Activated CD8-positive, alpha-beta memory T cell treated with anti-CD3 and anti-CD28 coated beads, Interleukin-2, amount 10 ng/mL, durations not matched to agents 7 days and 5 days (primary cell): Measurements from ENCODE around the gene GPRIN1. TPM values are rescaled to one million over a fixed set of nuclear protein-coding genes. Genes with fewer than 3 reads are reported as not detected.

Experiments
- ATAC-seq: fragments of 150-1000 bp; cut with Tn5 transposase; one replicate; pipeline ENCODE4 v1.10.0; 2021; ENCODE audit warnings: moderate library complexity
- CTCF ChIA-PET: fragments of 350-600 bp; sonication (Branson Sonifier 250); formaldehyde crosslinking; loops from one replicate; lab custom pipeline; 2021; ENCODE audit warnings: antibody characterized with exemption; lab: Charles Lee
- DNase-seq: peaks from one replicate; pipeline ENCODE4 v3.0.0-alpha.2; 2020
- H3K27ac Mint-ChIP-seq: one replicate; pipeline ENCODE4 v1.8.0; 2021; ENCODE audit warnings: mild to moderate bottlenecking, mixed read lengths
- H3K27me3 Mint-ChIP-seq: one replicate; pipeline ENCODE4 v1.8.0; 2021; ENCODE audit warnings: mixed read lengths
- H3K36me3 Mint-ChIP-seq: one replicate; pipeline ENCODE4 v1.8.0; 2021; ENCODE audit warnings: mild to moderate bottlenecking, mixed read lengths
- H3K4me1 Mint-ChIP-seq: one replicate; pipeline ENCODE4 v1.8.0; 2021; ENCODE audit warnings: mixed read lengths
- H3K4me3 Mint-ChIP-seq: one replicate; pipeline ENCODE4 v1.8.0; 2021; ENCODE audit warnings: mild to moderate bottlenecking, moderate library complexity, mixed read lengths
- H3K9me3 Mint-ChIP-seq: one replicate; pipeline ENCODE4 v1.8.0; 2022; ENCODE audit warnings: low read depth, mixed read lengths
- total RNA-seq, 2 experiments: library from RNA; stranded (reverse); gene quantifications; one replicate each; pipeline ENCODE4 v1.2.3, GENCODE V29; 2021

Gene GPRIN1
- total RNA-seq, 2 experiments from 2014 or later: 2.5 to 3.4 TPM

DNA sequence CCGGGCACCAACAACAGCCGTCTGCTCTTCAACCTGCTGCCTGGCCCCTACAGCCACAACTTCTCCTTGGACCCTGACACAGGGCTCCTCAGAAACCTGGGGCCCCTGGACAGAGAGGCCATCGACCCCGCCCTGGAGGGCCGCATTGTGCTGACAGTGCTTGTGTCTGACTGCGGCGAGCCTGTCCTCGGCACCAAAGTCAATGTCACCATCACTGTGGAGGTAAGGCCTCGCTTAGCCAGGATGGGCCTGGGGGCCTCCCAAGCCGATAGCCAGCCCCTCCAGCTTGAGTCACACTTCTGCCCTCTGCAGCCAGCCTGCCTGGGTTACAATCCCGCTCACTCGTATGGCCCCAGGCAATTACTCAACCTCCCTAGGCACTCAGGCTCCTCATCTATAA lies 28.6 kb downstream of the GPRIN1 start:
- CTCF ChIA-PET: no interaction called here
- peaks cover 1% of the 10 kb centered on the region for H3K4me1 Mint-ChIP-seq
- ATAC-seq (no peak), DNase-seq (no peak)
- no peak overlapping the region for H3K27ac Mint-ChIP-seq
- H3K27me3 Mint-ChIP-seq: no peaks in the 10 kb centered on the region
- peaks cover 6% of the 10 kb centered on the region for H3K9me3 Mint-ChIP-seq
- no peak overlapping the region for H3K4me3 Mint-ChIP-seq
- H3K36me3 Mint-ChIP-seq: peaks cover 5% of the 10 kb centered on the region

DNA sequence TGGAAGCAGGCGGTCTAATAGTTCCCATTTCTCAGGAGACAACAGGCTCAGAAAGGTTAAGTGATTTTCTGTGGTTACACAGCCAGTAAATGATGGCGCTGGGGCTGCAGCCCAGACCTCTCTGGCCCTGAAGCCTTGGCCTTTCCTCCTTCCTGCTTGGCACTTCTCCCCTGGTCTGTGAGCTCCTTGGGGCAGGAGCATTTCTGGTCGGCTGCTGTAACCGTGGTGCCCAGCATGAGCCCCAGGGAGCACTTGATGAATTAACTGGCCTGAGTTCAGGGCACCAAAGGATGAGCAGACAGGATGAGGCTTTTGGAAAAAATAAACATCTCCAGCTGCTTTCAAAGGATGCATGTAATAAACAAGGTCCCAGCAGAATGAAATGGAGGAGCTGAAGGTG lies 30.6 kb downstream of the GPRIN1 start:
- no peaks in the 10 kb centered on the region for H3K9me3 Mint-ChIP-seq
- no peak for DNase-seq
- no peaks in the 10 kb centered on the region for H3K36me3 Mint-ChIP-seq
- peaks cover 2% of the 10 kb centered on the region for H3K4me1 Mint-ChIP-seq
- H3K27ac Mint-ChIP-seq: no peak overlapping the region
- H3K27me3 Mint-ChIP-seq: no peaks in the 10 kb centered on the region
- no peak for ATAC-seq
- CTCF ChIA-PET: interaction anchor here (1.0 to 1.7 kb wide), 4 partner anchors 9 to 191 kb away, joined by 3 to 11 read pairs (median 4); partner anchors contain the start of genes CLTB, HIGD2A and NOP16
- no peak overlapping the region for H3K4me3 Mint-ChIP-seq

DNA sequence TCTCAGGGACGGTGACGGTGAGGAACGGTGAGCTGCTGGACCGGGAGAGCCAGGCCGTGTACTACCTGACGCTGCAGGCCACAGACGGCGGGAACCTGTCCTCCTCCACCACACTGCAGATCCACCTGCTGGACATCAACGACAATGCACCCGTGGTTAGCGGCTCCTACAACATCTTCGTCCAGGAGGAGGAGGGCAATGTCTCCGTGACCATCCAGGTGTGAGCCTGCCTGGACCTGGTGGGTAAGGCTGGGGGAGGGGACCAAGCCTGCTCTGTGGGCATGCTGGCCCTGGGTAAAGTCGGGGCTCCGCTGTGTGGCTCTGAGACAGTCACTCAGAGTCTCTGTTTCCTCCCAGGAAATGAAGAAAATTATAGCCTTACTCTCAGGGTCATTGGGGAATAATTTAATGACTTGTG lies 31.6 kb downstream of the GPRIN1 start:
- no peaks in the 10 kb centered on the region for H3K9me3 Mint-ChIP-seq
- ATAC-seq (peak; percentile 65), DNase-seq (peak; percentile 62)
- no peaks in the 10 kb centered on the region for H3K36me3 Mint-ChIP-seq
- peaks cover 7% of the 10 kb centered on the region for H3K4me1 Mint-ChIP-seq
- H3K27ac Mint-ChIP-seq: no peak overlapping the region
- H3K27me3 Mint-ChIP-seq: no peaks in the 10 kb centered on the region
- CTCF ChIA-PET: interaction anchor here (1.4 to 1.7 kb wide), 4 partner anchors 8 to 190 kb away, joined by 4 to 11 read pairs (median 4); partner anchors contain the start of genes CLTB, HIGD2A and NOP16
- H3K4me3 Mint-ChIP-seq: no peak overlapping the region

DNA sequence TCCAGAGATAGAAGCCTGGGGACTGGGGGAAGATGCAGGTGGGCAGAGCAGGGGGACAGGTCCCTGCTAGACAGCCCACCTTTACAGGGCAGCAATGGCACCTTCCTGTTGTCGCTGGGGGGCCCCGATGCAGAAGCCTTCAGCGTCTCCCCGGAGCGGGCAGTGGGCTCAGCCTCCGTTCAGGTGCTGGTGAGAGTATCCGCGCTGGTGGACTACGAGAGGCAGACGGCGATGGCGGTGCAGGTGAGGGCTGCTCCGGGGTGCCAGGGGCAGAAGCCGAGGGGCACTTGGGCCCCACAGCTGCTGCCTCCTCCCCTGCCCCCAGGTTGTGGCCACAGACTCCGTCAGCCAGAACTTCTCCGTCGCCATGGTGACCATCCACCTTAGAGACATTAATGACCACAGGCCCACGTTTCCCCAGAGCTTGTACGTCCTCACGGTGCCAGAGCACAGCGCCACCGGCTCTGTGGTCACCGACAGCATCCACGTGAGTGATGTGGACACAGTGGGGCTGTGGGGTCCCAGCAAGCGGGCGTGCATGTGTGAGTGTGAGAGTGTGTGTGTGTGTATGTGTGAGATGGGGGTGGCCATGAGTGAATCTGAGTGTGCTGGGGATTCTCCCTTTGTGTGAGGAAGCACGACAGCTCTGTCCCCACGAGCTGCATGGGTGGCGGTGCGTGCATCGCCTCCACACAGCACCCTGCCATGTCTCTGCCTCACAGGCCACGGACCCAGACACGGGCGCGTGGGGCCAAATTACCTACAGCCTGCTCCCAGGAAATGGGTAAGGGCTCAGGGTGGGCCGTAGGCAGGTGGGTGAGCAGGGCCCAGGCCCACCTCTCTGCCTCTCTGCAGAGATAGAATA lies 32.4 kb downstream of the GPRIN1 start:
- Mint-ChIP-seq H3K27ac (no peak overlapping the region), H3K4me1 (peaks cover 7% of the 10 kb centered on the region), H3K4me3 (no peak overlapping the region), H3K27me3 (peaks cover 3% of the 10 kb centered on the region), H3K9me3 (no peaks in the 10 kb centered on the region), H3K36me3 (no peaks in the 10 kb centered on the region)
- ATAC-seq (no peak), DNase-seq (no peak)
- CTCF ChIA-PET: interaction anchor here (1.4 to 1.7 kb wide), 3 partner anchors 20 to 190 kb away, joined by 4 to 11 read pairs (median 4); partner anchors contain the start of genes CLTB, HIGD2A and NOP16

DNA sequence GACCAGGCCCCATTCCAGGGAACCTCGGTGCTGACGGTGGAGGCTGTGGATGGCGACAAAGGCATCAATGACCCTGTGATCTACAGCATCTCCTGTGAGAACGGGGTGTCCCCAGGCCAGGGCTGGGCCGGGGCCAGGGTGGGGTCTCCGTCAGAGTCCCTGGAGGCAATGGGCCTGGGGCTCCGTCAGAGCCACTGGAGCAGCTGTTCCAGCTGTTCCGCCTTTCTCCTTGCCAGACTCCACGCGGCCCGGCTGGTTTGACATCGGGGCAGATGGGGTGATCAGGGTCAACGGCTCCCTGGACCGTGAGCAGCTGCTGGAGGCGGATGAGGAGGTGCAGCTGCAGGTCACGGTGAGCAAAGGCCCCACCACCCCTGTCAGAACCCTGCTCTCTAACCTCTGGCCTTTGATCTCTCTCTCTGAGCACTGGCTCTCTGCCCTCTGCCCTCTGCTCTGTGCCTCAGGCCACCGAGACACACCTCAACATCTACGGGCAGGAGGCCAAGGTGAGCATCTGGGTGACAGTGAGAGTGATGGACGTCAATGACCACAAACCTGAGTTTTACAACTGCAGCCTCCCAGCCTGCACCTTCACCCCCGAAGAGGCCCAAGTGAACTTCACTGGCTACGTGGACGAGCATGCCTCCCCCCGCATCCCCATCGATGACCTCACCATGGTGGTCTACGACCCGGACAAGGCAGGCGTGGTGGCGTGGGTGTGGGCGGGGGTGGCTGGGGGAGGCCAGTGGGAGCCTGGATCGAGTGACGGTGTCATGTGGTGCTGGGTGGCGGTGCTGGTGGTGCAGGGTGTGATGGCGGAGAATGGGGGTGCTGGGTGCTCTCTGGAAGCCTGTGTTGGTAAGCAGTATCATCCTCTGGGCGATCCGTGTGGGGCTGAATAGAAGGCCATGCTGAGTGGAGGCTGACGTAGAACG lies 34.2 kb downstream of the GPRIN1 start:
- Mint-ChIP-seq H3K4me1 (peaks cover 7% of the 10 kb centered on the region), H3K4me3 (no peak overlapping the region), H3K27me3 (peaks cover 9% of the 10 kb centered on the region), H3K27ac (no peak overlapping the region), H3K9me3 (no peaks in the 10 kb centered on the region), H3K36me3 (no peaks in the 10 kb centered on the region)
- DNase-seq (no peak), ATAC-seq (no peak)
- CTCF ChIA-PET: interaction anchor here (1.0 to 2.3 kb wide), 2 partner anchors 12 to 21 kb away, joined by 3 to 11 read pairs; no protein-coding TSS in a partner anchor

DNA sequence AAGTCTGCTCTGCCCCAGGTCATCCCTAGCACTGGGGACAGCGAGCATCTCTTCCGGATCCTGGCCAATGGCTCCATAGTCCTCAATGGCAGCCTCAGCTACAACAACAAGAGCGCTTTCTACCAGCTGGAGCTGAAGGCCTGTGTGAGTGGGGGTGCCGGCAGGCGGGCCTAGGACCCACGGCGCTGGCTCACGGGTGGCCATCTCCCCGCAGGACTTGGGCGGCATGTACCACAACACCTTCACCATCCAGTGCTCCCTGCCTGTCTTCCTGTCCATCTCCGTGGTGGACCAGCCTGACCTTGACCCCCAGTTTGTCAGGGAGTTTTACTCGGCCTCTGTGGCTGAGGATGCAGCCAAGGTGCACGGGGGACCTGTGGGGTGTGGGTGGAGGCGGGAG lies 34.9 kb downstream of the GPRIN1 start:
- peaks cover 7% of the 10 kb centered on the region for H3K4me1 Mint-ChIP-seq
- no peaks in the 10 kb centered on the region for H3K36me3 Mint-ChIP-seq
- H3K27me3 Mint-ChIP-seq: peaks cover 10% of the 10 kb centered on the region
- ATAC-seq: no peak
- no peaks in the 10 kb centered on the region for H3K9me3 Mint-ChIP-seq
- CTCF ChIA-PET: interaction anchor here (1.0 to 2.3 kb wide), 5 partner anchors 9 to 45 kb away, joined by 3 to 11 read pairs (median 3); no protein-coding TSS in a partner anchor
- H3K4me3 Mint-ChIP-seq: no peak overlapping the region
- no peak overlapping the region for H3K27ac Mint-ChIP-seq
- DNase-seq: no peak

DNA sequence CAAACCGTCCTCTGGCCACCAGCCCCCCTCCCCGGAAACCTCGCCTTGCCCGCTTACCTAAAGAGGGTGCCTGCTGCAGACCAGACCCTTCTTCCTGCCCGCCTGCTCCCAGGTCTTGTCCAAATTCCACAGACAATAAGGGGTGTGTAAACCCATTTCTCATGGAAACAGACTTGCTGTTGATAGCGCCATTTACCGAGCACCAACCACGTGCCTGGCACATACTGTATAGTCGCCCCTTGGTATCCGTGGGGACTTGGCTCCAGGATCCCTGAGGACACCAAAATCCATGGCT lies 35.7 kb downstream of the GPRIN1 start:
- H3K9me3 Mint-ChIP-seq: no peaks in the 10 kb centered on the region
- H3K4me3 Mint-ChIP-seq: no peak overlapping the region
- no peak for ATAC-seq
- peaks cover 10% of the 10 kb centered on the region for H3K27me3 Mint-ChIP-seq
- DNase-seq: no peak
- no peaks in the 10 kb centered on the region for H3K36me3 Mint-ChIP-seq
- H3K4me1 Mint-ChIP-seq: peaks cover 7% of the 10 kb centered on the region
- CTCF ChIA-PET: interaction anchor here (0.8 to 2.3 kb wide), 13 partner anchors 10 to 158 kb away, joined by 3 to 11 read pairs (median 4); partner anchors contain the start of gene CLTB
- no peak overlapping the region for H3K27ac Mint-ChIP-seq

DNA sequence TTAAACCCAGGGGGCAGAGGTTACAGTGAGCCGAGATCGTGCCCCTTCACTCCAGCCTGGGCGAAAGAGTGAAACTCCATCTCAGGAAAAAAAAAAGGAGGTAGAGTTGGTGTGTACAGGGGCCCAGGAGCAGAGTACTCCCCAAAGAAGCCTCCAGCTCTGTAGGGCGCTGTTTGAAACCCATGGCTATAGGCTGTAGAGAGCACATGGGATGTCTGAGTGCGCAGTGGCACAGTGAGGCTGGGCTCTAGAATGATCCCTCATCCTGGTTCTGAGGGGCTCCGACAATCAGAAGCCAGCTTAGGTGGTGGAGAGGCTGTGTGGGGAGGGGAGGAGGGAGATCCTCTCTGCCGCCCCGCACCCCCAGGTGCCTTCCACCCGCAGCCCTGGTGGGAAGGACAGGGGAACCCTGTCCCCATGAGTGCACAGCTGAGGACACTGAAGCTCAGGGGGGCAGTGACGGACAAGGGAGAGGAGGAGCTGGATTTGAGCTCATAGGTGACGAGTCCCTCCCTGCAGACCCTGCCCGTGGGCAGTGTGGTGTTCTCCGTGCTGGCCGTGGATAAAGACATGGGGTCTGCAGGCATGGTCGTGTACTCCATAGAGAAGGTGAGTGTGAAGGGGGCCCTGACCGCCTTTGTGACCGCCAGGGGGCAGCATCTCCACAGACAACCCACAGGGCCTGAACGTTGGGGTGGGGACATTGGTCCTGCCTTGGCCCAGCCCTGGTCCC lies 36.2 kb downstream of the GPRIN1 start:
- Mint-ChIP-seq H3K27ac (no peak overlapping the region), H3K9me3 (no peaks in the 10 kb centered on the region), H3K4me1 (peaks cover 7% of the 10 kb centered on the region), H3K36me3 (no peaks in the 10 kb centered on the region), H3K27me3 (peaks cover 10% of the 10 kb centered on the region), H3K4me3 (no peak overlapping the region)
- ATAC-seq (peak; percentile 89), DNase-seq (peak; percentile 79)
- CTCF ChIA-PET: interaction anchor here (0.6 to 2.3 kb wide), 22 partner anchors 8 to 157 kb away, joined by 3 to 11 read pairs (median 4); partner anchors contain the start of genes CLTB, EIF4E1B and SNCB

DNA sequence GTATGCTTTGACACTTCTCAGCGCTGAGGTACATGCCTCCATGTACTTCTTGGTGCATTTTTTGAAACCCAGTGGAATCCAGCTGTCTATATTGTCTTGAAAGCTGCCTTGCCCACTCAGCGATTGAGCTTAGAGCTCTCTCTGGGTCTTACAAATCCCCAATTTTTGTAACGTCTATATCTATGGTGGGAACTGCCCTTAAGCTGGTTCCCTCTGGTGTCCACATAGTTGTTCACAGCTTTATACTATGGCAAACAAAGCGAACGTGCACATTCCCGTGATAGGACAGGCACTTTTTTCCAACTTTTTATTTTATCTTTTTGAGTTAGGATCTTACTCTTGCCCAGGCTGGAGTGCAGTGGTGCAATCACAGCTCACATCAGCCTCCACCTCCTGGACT lies 39.9 kb downstream of the GPRIN1 start:
- DNase-seq (no peak), ATAC-seq (no peak)
- CTCF ChIA-PET: interaction anchor here (0.8 to 1.5 kb wide), 6 partner anchors 9 to 181 kb away, joined by 3 to 10 read pairs (median 4); partner anchors contain the start of genes CLTB, HIGD2A and NOP16
- H3K4me1 Mint-ChIP-seq: peaks cover 5% of the 10 kb centered on the region
- H3K27ac Mint-ChIP-seq: no peak overlapping the region
- no peaks in the 10 kb centered on the region for H3K36me3 Mint-ChIP-seq
- H3K4me3 Mint-ChIP-seq: no peak overlapping the region
- no peaks in the 10 kb centered on the region for H3K9me3 Mint-ChIP-seq
- peaks cover 10% of the 10 kb centered on the region for H3K27me3 Mint-ChIP-seq

DNA sequence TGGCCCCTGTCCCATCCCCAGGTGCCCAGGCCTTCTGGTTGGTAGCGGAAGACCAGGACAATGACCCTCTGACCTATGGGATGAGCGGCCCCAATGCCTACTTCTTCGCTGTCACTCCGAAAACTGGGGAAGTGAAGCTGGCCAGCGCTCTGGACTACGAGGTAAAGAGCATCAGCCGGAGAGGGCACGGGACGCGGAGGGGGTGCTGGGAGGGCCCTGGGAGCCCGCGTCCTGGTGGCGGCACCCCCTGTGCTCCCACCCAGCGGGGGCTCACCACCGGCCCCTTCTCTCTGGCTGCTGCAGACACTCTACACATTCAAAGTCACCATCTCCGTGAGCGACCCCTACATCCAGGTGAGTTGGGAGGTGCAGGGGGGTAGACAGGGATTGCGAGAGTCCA lies 41.3 kb downstream of the GPRIN1 start:
- DNase-seq: no peak
- Mint-ChIP-seq H3K27ac (no peak overlapping the region), H3K27me3 (peaks cover 10% of the 10 kb centered on the region), H3K36me3 (no peaks in the 10 kb centered on the region), H3K9me3 (no peaks in the 10 kb centered on the region), H3K4me1 (no peaks in the 10 kb centered on the region), H3K4me3 (no peak overlapping the region)
- no peak for ATAC-seq
- CTCF ChIA-PET: no interaction called here

DNA sequence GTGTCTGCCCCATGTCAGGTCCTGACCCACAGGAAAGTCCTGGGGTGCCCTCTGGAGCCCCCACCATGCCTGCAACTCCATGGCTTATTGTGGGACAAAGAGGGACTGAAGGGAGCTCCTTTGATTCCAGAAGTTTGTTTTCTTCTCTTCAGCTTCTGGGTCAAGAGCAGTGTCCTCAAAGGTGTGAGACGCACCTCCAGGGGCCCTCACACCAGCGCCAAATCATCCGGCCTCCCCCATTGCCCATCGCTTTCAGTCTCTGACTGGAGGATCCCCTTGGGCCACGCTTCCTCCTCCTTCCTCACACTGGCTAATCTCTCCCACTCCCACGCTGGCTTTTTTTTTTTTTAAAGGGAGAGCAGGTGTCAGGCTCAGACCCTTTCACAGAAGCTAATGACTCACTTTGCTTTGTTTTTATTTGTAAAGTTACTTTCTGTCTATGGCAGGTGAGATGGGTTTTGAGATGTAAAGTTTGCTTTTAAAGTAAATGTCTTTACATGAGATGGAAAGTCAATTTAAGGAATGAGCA lies 44.1 kb downstream of the GPRIN1 start:
- peaks cover 10% of the 10 kb centered on the region for H3K4me1 Mint-ChIP-seq
- ATAC-seq (no peak), DNase-seq (no peak)
- no peaks in the 10 kb centered on the region for H3K36me3 Mint-ChIP-seq
- no peak overlapping the region for H3K27ac Mint-ChIP-seq
- H3K4me3 Mint-ChIP-seq: no peak overlapping the region
- CTCF ChIA-PET: interaction anchor here (1.2 to 1.5 kb wide), 2 partner anchors 8 to 149 kb away, joined by 3 to 4 read pairs; partner anchors contain the start of gene CLTB
- no peaks in the 10 kb centered on the region for H3K9me3 Mint-ChIP-seq
- peaks cover 5% of the 10 kb centered on the region for H3K27me3 Mint-ChIP-seq

DNA sequence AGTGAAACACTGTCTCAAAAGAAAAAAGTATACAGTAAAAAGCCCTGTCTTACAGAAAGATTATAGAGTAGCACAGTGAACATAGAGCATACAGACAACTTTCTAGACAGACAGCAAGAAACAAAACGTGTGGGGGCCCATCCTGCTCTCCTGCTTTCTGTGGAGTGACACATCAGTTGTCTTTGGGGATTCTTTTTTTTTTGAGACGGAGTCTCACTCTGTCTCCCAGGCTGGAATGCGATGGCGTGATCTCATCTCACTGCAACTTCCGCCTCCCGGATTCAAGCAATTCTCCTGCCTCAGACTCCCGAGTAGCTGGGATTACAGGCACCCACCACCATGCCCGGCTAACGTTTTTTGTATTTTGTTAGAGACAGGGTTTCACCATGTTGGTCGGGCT lies 46.0 kb downstream of the GPRIN1 start:
- peaks cover 4% of the 10 kb centered on the region for H3K27me3 Mint-ChIP-seq
- no peak for ATAC-seq

More for the DNA sequence above, 46.0 kb downstream of the GPRIN1 start:
- no peaks in the 10 kb centered on the region for H3K36me3 Mint-ChIP-seq
- no peak overlapping the region for H3K27ac Mint-ChIP-seq
- no peak overlapping the region for H3K4me3 Mint-ChIP-seq
- CTCF ChIA-PET: interaction anchor here (1.0 to 1.9 kb wide), 3 partner anchors 10 to 147 kb away, joined by 3 to 7 read pairs (median 5); no protein-coding TSS in a partner anchor
- peaks cover 20% of the 10 kb centered on the region for H3K4me1 Mint-ChIP-seq
- no peak for DNase-seq
- H3K9me3 Mint-ChIP-seq: no peaks in the 10 kb centered on the region
